Peyer's patch (tissue), 4 donors: Measurements from ENCODE around the gene ROBO1. TPM values are rescaled to one million over a fixed set of nuclear protein-coding genes. Genes with fewer than 3 reads are reported as not detected.
A peak's percentile ranks its signal among the peaks of the same experiment; 100 is the strongest.
"Not testable (repeated sequence)": the region's sequence is repeated elsewhere in the genome, so short reads cannot be mapped to it uniquely, and the experiment has no call there.

ENCODE experiments used
- DNase-seq, 3 donors: peaks; one replicate each; pipeline ENCODE4 v3.0.0-alpha.2; 2017 to 2019
- H3K27ac ChIP-seq, 4 donors: fragments of 200-600 bp; sonication (generic); one replicate each; pipeline ENCODE4 v1.5.1; 2016 to 2019
- H3K27me3 ChIP-seq, 2 donors: fragments of 200-600 bp; sonication (generic); one replicate each; pipeline ENCODE4 v1.5.1; 2019
- H3K36me3 ChIP-seq, 3 donors: fragments of 200-600 bp; sonication (generic); one replicate each; pipeline ENCODE4 v1.5.1; 2016 to 2019
- H3K4me1 ChIP-seq, 4 donors: fragments of 200-600 bp; sonication (generic); one replicate each; pipeline ENCODE4 v1.5.1; 2016 to 2019
- H3K4me3 ChIP-seq, 4 donors: fragments of 200-600 bp; sonication (generic); 1 replicate in 3 of 4; 2 replicates in 1 of 4; pipeline ENCODE4 v1.5.1; 2016 to 2019; ENCODE audit warnings: mild to moderate bottlenecking in 1 of 4
- H3K9me3 ChIP-seq, 4 donors: fragments of 200-600 bp; sonication (generic); one replicate each; pipeline ENCODE4 v1.5.1; 2016 to 2019; ENCODE audit warnings: mild to moderate bottlenecking in 1 of 4
- CTCF ChIP-seq, 6 experiments: fragments of 450-650 bp in 4 of 6; fragments of 200-600 bp in 2 of 6; sonication (generic) in 1 of 6; IDR thresholded peaks; one replicate each; pipeline ENCODE4 v1.5.1; 2017 to 2019; ENCODE audit warnings: antibody characterized with exemption in 6 of 6, mild to moderate bottlenecking in 3 of 6, moderate library complexity in 1 of 6
- POLR2A ChIP-seq, 2 donors: fragments of 450-650 bp; IDR thresholded peaks; one replicate each; pipeline ENCODE4 v1.5.1; 2017; ENCODE audit warnings: antibody characterized with exemption in 2 of 2, mild to moderate bottlenecking in 2 of 2, moderate library complexity in 2 of 2
- total RNA-seq, 4 donors: library from RNA; depleted of rRNA; stranded (reverse); fragments of >200 nt; gene quantifications; one replicate each; pipeline ENCODE4 v1.1.0, GENCODE V29; 2016

The ROBO1 gene
- total RNA-seq, 4 donors from 2014 or later: 9.5 to 41.3 (median 24.2) TPM

- Histone ChIP-seq H3K27ac (no peak overlapping the region), H3K9me3 (no peaks in the 10 kb centered on the region)
Observed at GRCh38 chr3:79808515-79808914, 40.7 kb upstream of the ROBO1 start.

GRCh38 chr3:79790177-79790576 lies 22.4 kb upstream of the ROBO1 start:
- not testable (repeated sequence) for H3K4me1 ChIP-seq, H3K27ac ChIP-seq, H3K36me3 ChIP-seq, DNase-seq, H3K9me3 ChIP-seq, H3K27me3 ChIP-seq, H3K4me3 ChIP-seq

More at GRCh38 chr3:79808515-79808914, 40.7 kb upstream of the ROBO1 start:
- no peaks in the 10 kb centered on the region for H3K36me3 ChIP-seq
- H3K27me3 ChIP-seq: no peaks in the 10 kb centered on the region
- no peaks in the 10 kb centered on the region for H3K4me1 ChIP-seq
- TF ChIP-seq POLR2A (IDR thresholded peaks at IDR 0.05) (no peak), CTCF (IDR thresholded peaks at IDR 0.05) (no peak)
- no peak for DNase-seq
- H3K4me3 ChIP-seq: no peak overlapping the region

- no peaks in the 10 kb centered on the region for H3K9me3 ChIP-seq
- no peaks in the 10 kb centered on the region for H3K36me3 ChIP-seq
- H3K4me3 ChIP-seq: no peak overlapping the region
- H3K27ac ChIP-seq: no peak overlapping the region
- DNase-seq: no peak
- TF ChIP-seq POLR2A (IDR thresholded peaks at IDR 0.05): no peak
- no peak for TF ChIP-seq CTCF (IDR thresholded peaks at IDR 0.05)
- no peaks in the 10 kb centered on the region for H3K4me1 ChIP-seq
- H3K27me3 ChIP-seq: no peaks in the 10 kb centered on the region
Observed at GRCh38 chr3:79773291-79773690, 5.5 kb upstream of the ROBO1 start.

- no peak for DNase-seq
- Histone ChIP-seq H3K36me3 (no peaks in the 10 kb centered on the region), H3K27ac (no peak overlapping the region), H3K4me1 (no peaks in the 10 kb centered on the region), H3K9me3 (no peaks in the 10 kb centered on the region), H3K27me3 (peaks cover 0 to 6% of the 10 kb centered on the region in 2 donors), H3K4me3 (no peak overlapping the region)
- TF ChIP-seq POLR2A (IDR thresholded peaks at IDR 0.05) (no peak), CTCF (IDR thresholded peaks at IDR 0.05) (no peak)
Observed at GRCh38 chr3:79769229-79769628, 1.4 kb upstream of the ROBO1 start.

GRCh38 chr3:79767194-79767904 lies 449 bp downstream of the ROBO1 start:
- Histone ChIP-seq H3K4me1 (no peaks in the 10 kb centered on the region), H3K27ac (no peak overlapping the region), H3K27me3 (peaks cover 0 to 6% of the 10 kb centered on the region in 2 donors), H3K4me3 (peak overlapping the region in 1 of 4 donors; percentile 7), H3K36me3 (no peaks in the 10 kb centered on the region), H3K9me3 (no peaks in the 10 kb centered on the region)
- TF ChIP-seq CTCF (IDR thresholded peaks at IDR 0.05) (no peak), POLR2A (IDR thresholded peaks at IDR 0.05) (no peak)
- DNase-seq: no peak

GRCh38 chr3:79766496-79767193 lies 1.2 kb downstream of the ROBO1 start:
- TF ChIP-seq CTCF (IDR thresholded peaks at IDR 0.05) (no peak), POLR2A (IDR thresholded peaks at IDR 0.05) (no peak)
- Histone ChIP-seq H3K4me3 (peak overlapping the region in 1 of 4 donors; percentile 7), H3K36me3 (no peaks in the 10 kb centered on the region), H3K27ac (no peak overlapping the region), H3K9me3 (no peaks in the 10 kb centered on the region), H3K27me3 (peaks cover 0 to 6% of the 10 kb centered on the region in 2 donors), H3K4me1 (no peaks in the 10 kb centered on the region)
- no peak for DNase-seq
